AML-193 (cell line): ENCODE results near the gene SPATA32.

Experiments
- DNase-seq, 2 experiments: peaks; one replicate each; lab custom pipeline; 2025; lab: John Stamatoyannopoulos, UW

SPATA32 gene

GRCh38 chr17:45293413-45294211 lies 31.7 kb upstream of the SPATA32 start:
- peak; percentile 73 to 81 for DNase-seq

- DNase-seq: no peak
Measured at GRCh38 chr17:45292696-45293412, 31.0 kb upstream of the SPATA32 start.

- peak; percentile 76 to 82 for DNase-seq
Measured at GRCh38 chr17:45291171-45291805, 29.4 kb upstream of the SPATA32 start.

GRCh38 chr17:45290269-45290765 lies 28.4 kb upstream of the SPATA32 start:
- no peak for DNase-seq

GRCh38 chr17:45289301-45290268 lies 27.7 kb upstream of the SPATA32 start:
- no peak for DNase-seq

- no peak for DNase-seq
Measured at GRCh38 chr17:45288825-45289224, 26.9 kb upstream of the SPATA32 start.

GRCh38 chr17:45287526-45288500 lies 25.9 kb upstream of the SPATA32 start:
- no peak for DNase-seq

- DNase-seq: no peak
Measured at GRCh38 chr17:45286286-45286685, 24.4 kb upstream of the SPATA32 start.

GRCh38 chr17:45284176-45285140 lies 22.6 kb upstream of the SPATA32 start:
- peak in 1 of 2 experiments; percentile 15 for DNase-seq

- DNase-seq: no peak
Measured at GRCh38 chr17:45283711-45284110, 21.8 kb upstream of the SPATA32 start.

- DNase-seq: no peak
Measured at GRCh38 chr17:45282683-45283644, 21.1 kb upstream of the SPATA32 start.

GRCh38 chr17:45279898-45280297 lies 18.0 kb upstream of the SPATA32 start:
- no peak for DNase-seq

GRCh38 chr17:45277992-45278391 lies 16.1 kb upstream of the SPATA32 start:
- DNase-seq: no peak

- DNase-seq: peak; percentile 94
Measured at GRCh38 chr17:45277216-45277849, 15.4 kb upstream of the SPATA32 start.

GRCh38 chr17:45276031-45276430 lies 14.1 kb upstream of the SPATA32 start:
- DNase-seq: no peak

- DNase-seq: no peak
Measured at GRCh38 chr17:45274033-45274432, 12.1 kb upstream of the SPATA32 start.

- no peak for DNase-seq
Measured at GRCh38 chr17:45273551-45273957, 11.7 kb upstream of the SPATA32 start.
